ES-I3 (cell line): ENCODE results near the gene CCDC127.
"Not testable (repeated sequence)": the region's sequence is repeated elsewhere in the genome, so short reads cannot be mapped to it uniquely, and the experiment has no call there.

Source experiments
- H3K36me3 ChIP-seq: 2 replicates; pipeline ENCODE4 v1.6.1; 2013; ENCODE audit warnings: mild to moderate bottlenecking, low read length, control low read depth, moderate library complexity; ENCODE audit not compliant: insufficient read depth
- H3K4me1 ChIP-seq: 2 replicates; pipeline ENCODE4 v1.6.1; 2013; ENCODE audit warnings: mild to moderate bottlenecking, control low read depth, low read length; ENCODE audit not compliant: insufficient read depth
- H3K9ac ChIP-seq: 2 replicates; pipeline ENCODE4 v1.6.1; 2013; ENCODE audit warnings: low read depth, mild to moderate bottlenecking, low read length, moderate library complexity
- H3K9me3 ChIP-seq: 2 replicates; pipeline ENCODE4 v1.6.1; 2013; ENCODE audit warnings: mild to moderate bottlenecking, low read length, moderate library complexity; ENCODE audit not compliant: control insufficient read depth, insufficient read depth

The CCDC127 gene

DNA sequence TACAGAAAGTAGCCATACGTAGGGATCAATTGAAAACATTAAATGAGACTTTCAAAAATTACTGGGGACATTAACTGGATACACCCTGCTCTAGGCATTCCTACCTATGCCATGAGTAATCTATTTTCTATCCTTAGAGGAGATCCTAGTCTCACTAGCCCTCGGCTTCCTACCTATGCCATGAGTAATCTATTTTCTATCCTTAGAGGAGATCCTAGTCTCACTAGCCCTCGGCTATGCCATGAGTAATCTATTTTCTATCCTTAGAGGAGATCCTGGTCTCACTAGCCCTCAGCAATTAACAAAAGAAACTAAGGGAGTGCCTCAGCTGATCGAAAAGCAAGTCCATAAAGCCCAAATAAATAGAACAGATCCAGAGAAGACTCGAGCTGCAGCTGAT is 27.8 kb upstream of the CCDC127 start:
- not testable (repeated sequence) for H3K9ac ChIP-seq, H3K9me3 ChIP-seq, H3K4me1 ChIP-seq
- H3K36me3 ChIP-seq, result peaks cover 28% of the 10 kb centered on the region

GRCh38 chr5:243683-244367 is 25.9 kb upstream of the CCDC127 start:
- H3K9me3 ChIP-seq, H3K4me1 ChIP-seq, H3K9ac ChIP-seq: not testable (repeated sequence)
- H3K36me3 ChIP-seq, result peaks cover 36% of the 10 kb centered on the region

- not testable (repeated sequence) for H3K9me3 ChIP-seq, H3K4me1 ChIP-seq, H3K9ac ChIP-seq
- peaks cover 28% of the 10 kb centered on the region for H3K36me3 ChIP-seq
Observed at GRCh38 chr5:241045-241669, 23.2 kb upstream of the CCDC127 start.

DNA sequence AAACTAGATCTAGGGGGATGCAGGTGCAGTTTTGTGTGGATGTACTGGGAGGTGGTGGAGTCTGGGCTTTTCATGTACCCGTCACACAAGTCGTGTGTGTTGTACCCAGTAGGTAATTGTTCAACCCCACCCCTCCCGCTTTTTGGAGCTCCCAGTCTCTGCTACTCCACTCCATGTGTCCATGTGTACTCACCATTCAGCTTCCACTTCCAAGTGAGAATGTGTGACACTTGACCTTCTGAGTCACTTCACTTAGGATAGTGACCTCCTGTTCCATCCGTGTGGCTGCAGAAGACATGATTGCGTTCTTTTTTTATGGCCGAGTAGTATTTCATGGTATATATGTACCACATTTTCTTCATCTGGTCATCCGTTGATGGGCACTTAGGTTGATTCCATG is 22.6 kb upstream of the CCDC127 start:
- H3K4me1 ChIP-seq, H3K9ac ChIP-seq, H3K9me3 ChIP-seq: not testable (repeated sequence)
- H3K36me3 ChIP-seq, result peaks cover 28% of the 10 kb centered on the region

- H3K9me3 ChIP-seq, H3K9ac ChIP-seq, H3K4me1 ChIP-seq: not testable (repeated sequence)
- H3K36me3 ChIP-seq, result peaks cover 27% of the 10 kb centered on the region
Observed at GRCh38 chr5:237931-238330, 20.0 kb upstream of the CCDC127 start.

GRCh38 chr5:235527-235926 is 17.6 kb upstream of the CCDC127 start:
- H3K9me3 ChIP-seq, H3K36me3 ChIP-seq, H3K4me1 ChIP-seq, H3K9ac ChIP-seq: not testable (repeated sequence)

GRCh38 chr5:234450-234849 is 16.5 kb upstream of the CCDC127 start:
- Histone ChIP-seq H3K4me1 (peaks cover 9% of the 10 kb centered on the region; the same call in 1 of the 2 replicates), H3K36me3 (peaks cover 2% of the 10 kb centered on the region), H3K9ac (no peak overlapping the region), H3K9me3 (no peaks in the 10 kb centered on the region)

DNA sequence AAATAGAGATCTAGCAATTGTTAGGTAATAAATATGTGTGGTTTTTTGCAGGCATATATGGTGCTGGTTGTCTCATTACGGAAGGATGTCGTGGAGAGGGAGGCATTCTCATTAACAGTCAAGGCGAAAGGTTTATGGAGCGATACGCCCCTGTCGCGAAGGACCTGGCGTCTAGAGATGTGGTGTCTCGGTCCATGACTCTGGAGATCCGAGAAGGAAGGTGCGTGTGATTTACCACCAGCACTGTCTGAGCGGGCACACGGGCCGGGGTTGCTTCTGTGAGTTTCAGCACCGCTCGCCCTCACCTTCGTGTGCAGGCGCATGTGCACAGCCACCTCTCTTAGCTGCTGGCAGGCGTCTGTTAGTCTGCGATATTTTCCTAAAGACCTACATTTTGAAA is 15.5 kb upstream of the CCDC127 start:
- H3K9ac ChIP-seq, H3K4me1 ChIP-seq, H3K9me3 ChIP-seq: not testable (repeated sequence)
- H3K36me3 ChIP-seq, result peaks cover 11% of the 10 kb centered on the region

- Histone ChIP-seq H3K9me3 (no peaks in the 10 kb centered on the region), H3K9ac (no peak overlapping the region), H3K4me1 (peaks cover 9% of the 10 kb centered on the region; the same call in 1 of the 2 replicates), H3K36me3 (peaks cover 16% of the 10 kb centered on the region)
Observed at GRCh38 chr5:231661-232060, 13.7 kb upstream of the CCDC127 start.

GRCh38 chr5:230711-231110 is 12.8 kb upstream of the CCDC127 start:
- H3K9ac ChIP-seq, result no peak overlapping the region
- peaks cover 9% of the 10 kb centered on the region; the same call in 1 of the 2 replicates for H3K4me1 ChIP-seq
- H3K36me3 ChIP-seq, result peaks cover 20% of the 10 kb centered on the region
- H3K9me3 ChIP-seq, result no peaks in the 10 kb centered on the region

- Histone ChIP-seq H3K9ac (no peak overlapping the region), H3K4me1 (no peaks in the 10 kb centered on the region), H3K36me3 (peaks cover 18% of the 10 kb centered on the region), H3K9me3 (no peaks in the 10 kb centered on the region)
Observed at GRCh38 chr5:228886-229285, 10.9 kb upstream of the CCDC127 start.

DNA sequence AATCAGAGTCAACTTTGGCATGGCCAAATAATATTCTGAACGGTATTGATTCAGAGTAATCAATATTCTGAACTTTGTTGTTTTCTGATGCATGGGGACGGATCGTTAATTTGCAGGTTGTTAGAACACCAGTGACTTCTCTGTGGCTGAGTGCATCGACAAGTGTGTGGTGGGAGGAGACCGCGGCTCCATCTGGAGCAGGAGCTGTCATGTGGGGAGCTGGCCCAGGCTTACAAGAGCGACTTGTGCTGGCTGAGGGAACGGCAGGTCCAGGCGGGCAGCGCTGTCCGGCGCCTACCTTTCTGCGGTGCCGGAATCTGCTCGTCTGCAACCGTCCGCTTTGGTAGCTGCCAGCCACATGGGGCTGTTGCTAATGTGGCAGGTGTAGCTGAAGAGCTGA is 9.4 kb upstream of the CCDC127 start:
- peaks cover 18% of the 10 kb centered on the region for H3K36me3 ChIP-seq
- H3K9me3 ChIP-seq, H3K9ac ChIP-seq, H3K4me1 ChIP-seq: not testable (repeated sequence)

- peaks cover 3% of the 10 kb centered on the region; the same call in 1 of the 2 replicates for H3K4me1 ChIP-seq
- H3K36me3 ChIP-seq, result peaks cover 18% of the 10 kb centered on the region
- no peaks in the 10 kb centered on the region for H3K9me3 ChIP-seq
- no peak overlapping the region for H3K9ac ChIP-seq
Observed at GRCh38 chr5:225334-225733, 7.4 kb upstream of the CCDC127 start.

GRCh38 chr5:223791-224190 is 5.8 kb upstream of the CCDC127 start:
- H3K9ac ChIP-seq, result no peak overlapping the region
- H3K36me3 ChIP-seq, result peaks cover 11% of the 10 kb centered on the region
- H3K4me1 ChIP-seq, result peaks cover 9% of the 10 kb centered on the region
- no peaks in the 10 kb centered on the region for H3K9me3 ChIP-seq

GRCh38 chr5:222951-223715 is 5.2 kb upstream of the CCDC127 start:
- not testable (repeated sequence) for H3K9me3 ChIP-seq, H3K9ac ChIP-seq, H3K4me1 ChIP-seq, H3K36me3 ChIP-seq
